ENCODE data around the gene SERTAD2. TPM values are rescaled to one million over a fixed set of nuclear protein-coding genes. Genes with fewer than 3 reads are reported as not detected.

Gene SERTAD2
- total RNA-seq, 2 donors from 2014 or later = 3.3 to 6.7 TPM

DNA sequence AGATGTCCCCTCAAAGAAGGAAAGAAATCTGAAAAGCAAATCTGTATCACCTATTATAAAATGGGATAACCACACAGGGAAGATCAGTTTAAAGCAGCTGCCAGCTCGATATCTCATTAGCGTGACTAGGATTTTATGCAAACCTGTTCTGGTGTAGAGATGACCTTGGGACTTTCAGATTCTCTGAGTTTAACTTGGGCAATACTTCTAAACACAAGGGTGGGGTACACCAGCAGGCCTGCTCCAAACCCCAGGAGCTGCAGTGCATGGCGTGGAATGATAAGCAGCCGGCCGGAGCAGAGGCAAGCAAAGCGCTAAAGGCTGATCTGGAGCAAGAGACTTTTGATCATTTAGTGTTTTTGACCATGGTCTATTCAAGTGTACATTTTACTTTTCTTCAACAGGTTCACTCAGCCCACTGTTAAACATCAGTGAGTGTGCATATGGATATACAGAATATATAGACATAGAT lies 4.7 kb downstream of the SERTAD2 start:
- H3K36me3 ChIP-seq (replicated peaks in 1 of 2; ENCODE audit: insufficient read depth in 1 of 2, low read depth in 2 of 2) = no peaks in the 10 kb centered on the region
- no peaks in the 10 kb centered on the region for H3K9me3 ChIP-seq
- H3K4me1 ChIP-seq = peaks cover 74% of the 10 kb centered on the region
- WGBS, 2 donors = 17 to 32% methylated on average over 6 of the region's 6 CpGs
- intact Hi-C loops (cut with DNase I) = loop anchor here (10.0 kb wide), 1 partner anchor 216 kb away; no protein-coding TSS in a partner anchor
- TF ChIP-seq POLR2A (IDR thresholded peaks at IDR 0.05) = no peak
- TF ChIP-seq, protein P1, sequence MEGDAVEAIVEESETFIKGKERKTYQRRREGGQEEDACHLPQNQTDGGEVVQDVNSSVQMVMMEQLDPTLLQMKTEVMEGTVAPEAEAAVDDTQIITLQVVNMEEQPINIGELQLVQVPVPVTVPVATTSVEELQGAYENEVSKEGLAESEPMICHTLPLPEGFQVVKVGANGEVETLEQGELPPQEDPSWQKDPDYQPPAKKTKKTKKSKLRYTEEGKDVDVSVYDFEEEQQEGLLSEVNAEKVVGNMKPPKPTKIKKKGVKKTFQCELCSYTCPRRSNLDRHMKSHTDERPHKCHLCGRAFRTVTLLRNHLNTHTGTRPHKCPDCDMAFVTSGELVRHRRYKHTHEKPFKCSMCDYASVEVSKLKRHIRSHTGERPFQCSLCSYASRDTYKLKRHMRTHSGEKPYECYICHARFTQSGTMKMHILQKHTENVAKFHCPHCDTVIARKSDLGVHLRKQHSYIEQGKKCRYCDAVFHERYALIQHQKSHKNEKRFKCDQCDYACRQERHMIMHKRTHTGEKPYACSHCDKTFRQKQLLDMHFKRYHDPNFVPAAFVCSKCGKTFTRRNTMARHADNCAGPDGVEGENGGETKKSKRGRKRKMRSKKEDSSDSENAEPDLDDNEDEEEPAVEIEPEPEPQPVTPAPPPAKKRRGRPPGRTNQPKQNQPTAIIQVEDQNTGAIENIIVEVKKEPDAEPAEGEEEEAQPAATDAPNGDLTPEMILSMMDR (IDR thresholded peaks at IDR 0.05) = no peak
- no peak overlapping the region for H3K4me3 ChIP-seq
- ATAC-seq (no peak), DNase-seq (peak in 3 of 4 donors; percentile 29 to 50 (median 32))
- no peaks in the 10 kb centered on the region for H3K27me3 ChIP-seq
- H3K27ac ChIP-seq = peak overlapping the region; percentile 41 to 80 (median 68)

DNA sequence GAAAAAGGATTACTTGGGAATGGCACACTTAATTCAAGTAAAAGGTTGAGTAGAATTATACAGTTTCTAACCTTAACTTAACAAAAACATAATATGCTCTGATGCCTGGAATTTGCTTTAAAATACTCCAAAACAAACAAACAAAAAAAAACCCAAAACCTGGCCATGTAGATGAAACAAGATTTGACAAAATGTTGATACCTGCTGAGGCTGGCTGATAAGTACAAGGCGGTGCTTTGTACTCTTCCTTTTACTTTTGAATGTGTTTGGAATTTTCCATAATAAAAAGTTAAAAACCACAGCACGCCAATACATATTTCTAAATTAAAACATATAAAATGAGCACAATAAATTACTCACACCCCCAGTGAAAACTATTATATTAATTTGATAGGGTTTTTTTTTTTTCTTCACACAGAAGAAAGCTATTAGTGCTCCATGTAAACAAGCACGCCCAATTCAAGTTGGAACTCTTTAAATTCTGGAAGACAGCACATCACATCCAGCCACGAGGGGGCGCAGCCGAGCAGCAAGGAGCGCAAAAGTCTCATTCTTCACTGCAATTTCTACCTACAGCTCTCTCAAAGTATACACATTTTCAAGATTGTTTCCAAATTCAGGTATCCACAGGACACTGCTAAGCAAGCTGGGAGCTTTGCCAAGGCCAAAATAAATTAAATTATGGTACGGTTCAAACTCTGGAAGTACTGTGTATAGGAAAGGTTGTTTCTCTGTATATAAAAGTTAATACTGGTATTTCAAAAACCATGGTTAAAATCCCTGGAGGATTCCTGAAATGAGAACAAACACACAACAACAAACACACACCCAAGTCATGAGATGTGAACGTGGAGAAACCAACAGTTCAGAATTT lies 7.5 kb downstream of the SERTAD2 start:
- no peaks in the 10 kb centered on the region for H3K27me3 ChIP-seq
- H3K36me3 ChIP-seq (replicated peaks in 1 of 2; ENCODE audit: insufficient read depth in 1 of 2, low read depth in 2 of 2) = no peaks in the 10 kb centered on the region
- peak; percentile 78 to 89 (median 82) for DNase-seq
- H3K4me3 ChIP-seq = no peak overlapping the region
- WGBS, 2 donors = 7 to 9% methylated on average over 9 of the region's 9 CpGs
- H3K9me3 ChIP-seq = no peaks in the 10 kb centered on the region
- H3K27ac ChIP-seq = peak overlapping the region in 3 of 4 donors; percentile 75 to 88 (median 77)
- ATAC-seq = peak; percentile 21
- intact Hi-C loops (cut with DNase I) = loop anchor here (10.0 kb wide), 1 partner anchor 219 kb away; no protein-coding TSS in a partner anchor
- TF ChIP-seq, protein P1 (IDR thresholded peaks at IDR 0.05) = peak; percentile 82 to 98 (median 85)
- no peak for TF ChIP-seq POLR2A (IDR thresholded peaks at IDR 0.05)
- peaks cover 77% of the 10 kb centered on the region for H3K4me1 ChIP-seq

DNA sequence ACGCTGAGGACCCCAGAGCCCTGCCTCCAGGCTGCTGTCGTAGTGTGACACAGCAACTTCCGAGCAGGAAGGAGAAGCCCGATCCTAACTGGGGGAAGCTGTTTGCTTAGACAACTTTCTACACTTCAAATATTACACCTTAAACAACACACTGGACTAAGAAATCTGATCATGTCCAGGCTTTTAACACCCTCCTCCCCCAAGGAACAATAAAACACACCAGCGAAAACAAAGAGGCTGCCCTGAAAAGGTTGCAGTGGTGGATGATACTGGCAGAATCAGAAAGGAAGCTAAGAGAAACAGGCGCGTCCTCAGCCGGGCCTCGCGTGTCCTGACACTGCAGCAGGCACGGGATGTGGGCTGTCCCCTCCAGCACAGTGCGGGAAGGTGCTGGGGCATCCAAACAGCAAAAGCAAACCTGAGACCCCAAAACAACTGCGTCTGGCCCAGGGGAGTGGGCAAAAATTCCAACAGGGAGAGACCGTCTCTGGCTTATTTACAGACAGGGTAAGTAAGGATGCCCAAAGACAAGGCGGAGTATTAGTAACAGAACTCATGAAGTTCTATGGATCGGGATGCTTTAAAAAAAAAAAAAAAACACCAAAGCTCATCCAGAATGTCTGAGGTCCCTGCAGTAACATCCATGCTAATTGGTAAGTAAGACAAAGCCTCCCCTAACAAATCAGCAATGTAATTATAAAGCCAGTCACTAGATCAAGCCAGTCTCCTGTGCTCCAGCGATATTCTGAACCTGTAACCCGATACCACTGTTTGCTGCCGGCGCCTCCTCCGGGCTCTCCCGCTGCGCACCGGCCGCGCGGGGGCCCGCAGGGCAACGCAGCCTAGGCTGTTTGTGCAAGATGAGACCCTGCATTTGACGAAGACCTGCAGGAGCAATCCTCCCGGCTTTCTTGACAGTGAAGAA lies 9.0 kb downstream of the SERTAD2 start:
- Histone ChIP-seq H3K4me1 (peaks cover 78% of the 10 kb centered on the region), H3K4me3 (no peak overlapping the region), H3K36me3 (replicated peaks in 1 of 2; ENCODE audit: insufficient read depth in 1 of 2, low read depth in 2 of 2) (no peaks in the 10 kb centered on the region), H3K27me3 (no peaks in the 10 kb centered on the region), H3K9me3 (no peaks in the 10 kb centered on the region), H3K27ac (peak overlapping the region; percentile 57 to 88 (median 76))
- TF ChIP-seq, protein P1 (IDR thresholded peaks at IDR 0.05) = peak in 3 of 7 experiments; percentile 12 to 21 (median 17)
- TF ChIP-seq POLR2A (IDR thresholded peaks at IDR 0.05) = peak in 2 of 3 donors; percentile 74 to 80
- peak; percentile 74 for ATAC-seq
- DNase-seq = peak; percentile 53 to 76 (median 70)
- WGBS, 2 donors = 1 to 4% methylated on average over 20 to 31 of the region's 31 CpGs
- intact Hi-C loops (cut with DNase I) = loop anchor here (10.0 kb wide), 1 partner anchor 220 kb away; no protein-coding TSS in a partner anchor

DNA sequence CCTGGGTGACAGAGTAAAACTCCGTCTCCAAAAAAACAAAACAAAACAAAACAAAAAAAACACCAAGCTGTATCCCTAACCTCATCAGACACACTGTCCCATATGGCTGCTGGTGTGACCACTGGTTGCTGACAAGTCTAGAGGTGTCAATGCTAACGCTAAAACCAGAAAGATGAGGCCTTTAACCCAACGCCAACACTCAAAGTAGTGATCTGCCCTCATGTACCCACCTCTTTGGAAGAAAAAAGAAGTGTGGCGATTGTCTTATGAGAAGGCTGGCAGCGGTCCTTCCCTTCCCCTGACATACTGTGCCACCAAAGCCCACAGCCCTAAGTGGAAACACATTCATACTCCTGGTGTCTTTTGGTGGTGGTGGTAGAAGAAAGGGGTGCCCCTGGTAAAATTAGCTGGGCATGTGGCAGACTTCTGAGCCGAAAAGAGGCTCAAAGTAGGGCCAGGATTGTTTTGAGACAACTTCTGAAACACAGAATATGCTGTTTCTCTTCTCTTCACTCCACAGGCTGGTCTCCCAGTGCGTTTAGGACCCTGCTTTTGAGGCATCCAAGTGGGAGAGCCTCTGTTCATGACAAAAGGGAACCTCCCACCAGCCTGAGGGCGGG lies 9.8 kb downstream of the SERTAD2 start:
- H3K4me3 ChIP-seq = no peak overlapping the region
- H3K9me3 ChIP-seq = no peaks in the 10 kb centered on the region
- H3K4me1 ChIP-seq = peaks cover 74% of the 10 kb centered on the region
- 57 to 62% methylated on average over 8 of the region's 8 CpGs for WGBS, 2 donors
- DNase-seq (no peak), ATAC-seq (no peak)
- TF ChIP-seq, protein P1 (IDR thresholded peaks at IDR 0.05) = no peak
- TF ChIP-seq POLR2A (IDR thresholded peaks at IDR 0.05) = no peak
- H3K36me3 ChIP-seq (replicated peaks in 1 of 2; ENCODE audit: insufficient read depth in 1 of 2, low read depth in 2 of 2) = no peaks in the 10 kb centered on the region
- H3K27ac ChIP-seq = peak overlapping the region; percentile 57 to 88 (median 76)
- intact Hi-C loops (cut with DNase I) = loop anchor here (10.0 kb wide), 1 partner anchor 221 kb away; no protein-coding TSS in a partner anchor
- no peaks in the 10 kb centered on the region for H3K27me3 ChIP-seq

All from body of pancreas (tissue), 4 donors.